Panc1 (cell line): ENCODE measurements around the gene APPL2. TPM values are rescaled to one million over a fixed set of nuclear protein-coding genes. Genes with fewer than 3 reads are reported as not detected.

Experiments
- ATAC-seq: fragments of 200-7000 bp; cut with Tn5 transposase; 2 replicates; pipeline ENCODE4 v1.9.1; 2020; ENCODE audit warnings: mild to moderate bottlenecking, moderate library complexity
- BruUV-seq: library from RNA; stranded (reverse); fragments of 400-500 nt; replicated peaks from 2 replicates; lab custom pipeline; 2021; lab: Mats Ljungman, UMichigan
- CTCF ChIA-PET: fragments of 300-600 bp; sonication (Branson Sonifier 250); formaldehyde crosslinking; loops from one replicate; lab custom pipeline; 2022; ENCODE audit warnings: antibody characterized with exemption; lab: Charles Lee
- POLR2A ChIA-PET: fragments of 300-600 bp; sonication (Branson Sonifier 250); formaldehyde crosslinking; loops from one replicate; lab custom pipeline; 2022; ENCODE audit warnings: antibody characterized with exemption; lab: Charles Lee
- DNase-seq: peaks from one replicate; pipeline ENCODE4 v3.0.0-alpha.2; 2010; ENCODE audit warnings: low read depth, low spot score
- H3K27ac ChIP-seq: 2 replicates; pipeline ENCODE4 v1.5.1; 2011; ENCODE audit warnings: mild to moderate bottlenecking, low read length, inconsistent platforms
- H3K27me3 ChIP-seq: fragments of 200-500 bp; sonication (Bioruptor generic); 2 replicates; pipeline ENCODE4 v1.6.0; 2014; ENCODE audit warnings: low read length, inconsistent platforms; ENCODE audit not compliant: control insufficient read depth, insufficient read depth
- H3K36me3 ChIP-seq: fragments of 200-500 bp; sonication (Bioruptor generic); 2 replicates; pipeline ENCODE4 v1.5.1; 2014; ENCODE audit warnings: inconsistent platforms, mild to moderate bottlenecking, low read length, moderate library complexity; ENCODE audit not compliant: control insufficient read depth, insufficient read depth
- H3K4me1 ChIP-seq: 2 replicates; pipeline ENCODE4 v1.5.1; 2011; ENCODE audit warnings: inconsistent platforms, mild to moderate bottlenecking, low read length, moderate library complexity; ENCODE audit not compliant: control insufficient read depth, insufficient read depth
- H3K4me3 ChIP-seq, 2 experiments: 2 replicates each; pipeline ENCODE4 v1.5.1; 2011 to 2012; ENCODE audit warnings: low read depth in 2 of 2, low read length in 2 of 2, mild to moderate bottlenecking in 2 of 2, inconsistent platforms in 1 of 2, moderate library complexity in 1 of 2
- H3K9me3 ChIP-seq: fragments of 200-500 bp; sonication (Bioruptor generic); 2 replicates; pipeline ENCODE4 v1.5.1; 2014; ENCODE audit warnings: low read depth, mild to moderate bottlenecking, inconsistent platforms, low read length, moderate library complexity; ENCODE audit not compliant: control insufficient read depth, insufficient read depth
- POLR2AphosphoS5 ChIP-seq: IDR thresholded peaks from 2 replicates; pipeline ENCODE4 v1.6.1; 2012; ENCODE audit warnings: mild to moderate bottlenecking, low read depth, low read length, moderate library complexity
- SIN3A ChIP-seq: IDR thresholded peaks from 2 replicates; pipeline ENCODE4 v1.6.1; 2012; ENCODE audit warnings: low read depth, mild to moderate bottlenecking, low read length, moderate library complexity, borderline replicate concordance; ENCODE audit not compliant: insufficient read depth
- TCF7L2 ChIP-seq: IDR thresholded peaks from 2 replicates; pipeline ENCODE4 v1.6.1; 2011; ENCODE audit warnings: mild to moderate bottlenecking, low read depth, low read length, inconsistent platforms
- in situ Hi-C: cut with HindIII; loops from 2 replicates; pipeline ENCODE4 v1.10.0; 2016; ENCODE audit warnings: low sequenced_read_pairs, low pct_unique_long_range_greater_than_20kb
- intact Hi-C: fragments of 100-400 bp; cut with micrococcal nuclease; formaldehyde crosslinking; loops from one replicate; pipeline ENCODE4 v1.10.0; 2022; ENCODE audit not compliant: unreplicated experiment
- total RNA-seq: library from RNA; stranded (reverse); gene quantifications from one replicate; pipeline ENCODE4 v1.2.1, GENCODE V29; 2021; ENCODE audit not compliant: unreplicated experiment
- TF ChIP-seq, protein P1 (sequence below), 2 experiments: IDR thresholded peaks; 2 replicates each; pipeline ENCODE4 v1.6.1; 2011 to 2012; ENCODE audit warnings: low read depth in 2 of 2, control low read depth in 1 of 2, low read length in 1 of 2, mild to moderate bottlenecking in 1 of 2, moderate library complexity in 1 of 2; ENCODE audit not compliant: insufficient read depth in 1 of 2
- TF ChIP-seq, protein P2 (sequence below): fragments of 450-650 bp; IDR thresholded peaks from 2 replicates; pipeline ENCODE4 v1.5.1; 2017; ENCODE audit warnings: mild to moderate bottlenecking

APPL2 gene
- total RNA-seq, 1 experiment from 2014 or later: 21.2 TPM

DNA sequence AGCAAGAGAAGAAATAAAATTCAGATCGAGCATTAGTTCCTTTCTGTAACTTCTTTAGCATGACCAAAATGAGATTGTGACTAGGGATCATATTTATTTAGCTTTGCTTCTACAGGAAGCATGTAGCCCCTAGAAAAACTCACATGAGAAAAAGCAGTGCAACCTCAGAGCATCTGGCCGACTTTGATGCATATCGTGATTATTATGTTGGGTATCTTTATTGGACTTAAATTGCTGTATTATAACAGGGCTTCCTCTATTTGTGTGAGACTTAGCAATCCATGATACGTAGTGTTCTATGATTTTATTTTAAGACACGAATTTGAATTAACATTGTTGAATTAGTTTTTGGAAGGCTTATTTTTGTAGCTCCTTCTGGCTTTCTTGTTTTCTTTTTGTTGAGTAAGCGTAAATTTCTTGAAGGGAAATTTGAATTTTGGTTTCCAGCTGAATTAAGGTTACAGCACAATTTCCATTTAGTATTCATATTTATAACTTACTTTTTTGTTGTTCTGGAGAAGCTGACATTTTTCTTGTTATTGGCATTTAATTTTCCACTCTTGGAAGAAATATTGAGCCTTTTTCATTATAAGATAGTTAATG is 94.6 kb downstream of the APPL2 start:
- CTCF ChIA-PET: no interaction called here
- peaks cover 63% of the 10 kb centered on the region for H3K36me3 ChIP-seq
- intact Hi-C loops: no loop called here

DNA sequence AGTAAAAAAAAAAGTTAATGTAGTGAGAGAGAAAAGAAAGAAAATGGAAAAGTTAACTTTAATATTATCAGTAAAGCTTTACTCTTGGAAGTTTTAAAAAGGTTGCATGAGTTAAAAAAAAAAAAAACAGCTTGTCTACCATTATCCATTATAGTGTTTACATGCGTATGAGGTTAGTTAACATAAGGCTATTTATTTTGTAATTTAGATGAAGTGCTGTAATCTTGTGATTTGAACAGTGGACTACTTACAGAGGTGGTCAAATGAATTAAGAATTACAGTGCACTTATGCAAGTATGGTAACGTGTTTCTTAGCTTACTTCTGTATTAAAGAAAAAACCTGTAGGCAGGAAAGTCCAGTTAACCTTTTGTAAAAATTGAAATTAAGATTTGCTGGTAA is 97.7 kb downstream of the APPL2 start:
- no peaks in the 10 kb centered on the region for H3K27me3 ChIP-seq
- H3K27ac ChIP-seq: no peak overlapping the region
- DNase-seq (no peak), ATAC-seq (no peak)
- H3K36me3 ChIP-seq: peaks cover 47% of the 10 kb centered on the region
- intact Hi-C loops (loop anchor here (10.0 kb wide), 1 partner anchor 217 kb away; no protein-coding TSS in a partner anchor), in situ Hi-C loops (no loop called here)
- no TSS peak for BruUV-seq
- H3K4me3 ChIP-seq: no peak overlapping the region
- no peak for TF ChIP-seq TCF7L2
- TF ChIP-seq, protein P1, sequence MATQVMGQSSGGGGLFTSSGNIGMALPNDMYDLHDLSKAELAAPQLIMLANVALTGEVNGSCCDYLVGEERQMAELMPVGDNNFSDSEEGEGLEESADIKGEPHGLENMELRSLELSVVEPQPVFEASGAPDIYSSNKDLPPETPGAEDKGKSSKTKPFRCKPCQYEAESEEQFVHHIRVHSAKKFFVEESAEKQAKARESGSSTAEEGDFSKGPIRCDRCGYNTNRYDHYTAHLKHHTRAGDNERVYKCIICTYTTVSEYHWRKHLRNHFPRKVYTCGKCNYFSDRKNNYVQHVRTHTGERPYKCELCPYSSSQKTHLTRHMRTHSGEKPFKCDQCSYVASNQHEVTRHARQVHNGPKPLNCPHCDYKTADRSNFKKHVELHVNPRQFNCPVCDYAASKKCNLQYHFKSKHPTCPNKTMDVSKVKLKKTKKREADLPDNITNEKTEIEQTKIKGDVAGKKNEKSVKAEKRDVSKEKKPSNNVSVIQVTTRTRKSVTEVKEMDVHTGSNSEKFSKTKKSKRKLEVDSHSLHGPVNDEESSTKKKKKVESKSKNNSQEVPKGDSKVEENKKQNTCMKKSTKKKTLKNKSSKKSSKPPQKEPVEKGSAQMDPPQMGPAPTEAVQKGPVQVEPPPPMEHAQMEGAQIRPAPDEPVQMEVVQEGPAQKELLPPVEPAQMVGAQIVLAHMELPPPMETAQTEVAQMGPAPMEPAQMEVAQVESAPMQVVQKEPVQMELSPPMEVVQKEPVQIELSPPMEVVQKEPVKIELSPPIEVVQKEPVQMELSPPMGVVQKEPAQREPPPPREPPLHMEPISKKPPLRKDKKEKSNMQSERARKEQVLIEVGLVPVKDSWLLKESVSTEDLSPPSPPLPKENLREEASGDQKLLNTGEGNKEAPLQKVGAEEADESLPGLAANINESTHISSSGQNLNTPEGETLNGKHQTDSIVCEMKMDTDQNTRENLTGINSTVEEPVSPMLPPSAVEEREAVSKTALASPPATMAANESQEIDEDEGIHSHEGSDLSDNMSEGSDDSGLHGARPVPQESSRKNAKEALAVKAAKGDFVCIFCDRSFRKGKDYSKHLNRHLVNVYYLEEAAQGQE (IDR thresholded peaks at IDR 0.05; ENCODE audit: insufficient read depth in 1 of 2, low read depth in 2 of 2, low read length in 1 of 2): no peak
- H3K4me1 ChIP-seq: no peaks in the 10 kb centered on the region
- POLR2A ChIA-PET: interaction anchor here (0.6 kb wide), 1 partner anchor 21 kb away, joined by 4 read pairs; no protein-coding TSS in a partner anchor
- CTCF ChIA-PET: no interaction called here
- H3K9me3 ChIP-seq: no peaks in the 10 kb centered on the region

More for the DNA sequence above, 94.6 kb downstream of the APPL2 start:
- POLR2A ChIA-PET: no interaction called here
- no peak for TF ChIP-seq POLR2AphosphoS5
- TF ChIP-seq SIN3A: no peak
- TF ChIP-seq, protein P2, sequence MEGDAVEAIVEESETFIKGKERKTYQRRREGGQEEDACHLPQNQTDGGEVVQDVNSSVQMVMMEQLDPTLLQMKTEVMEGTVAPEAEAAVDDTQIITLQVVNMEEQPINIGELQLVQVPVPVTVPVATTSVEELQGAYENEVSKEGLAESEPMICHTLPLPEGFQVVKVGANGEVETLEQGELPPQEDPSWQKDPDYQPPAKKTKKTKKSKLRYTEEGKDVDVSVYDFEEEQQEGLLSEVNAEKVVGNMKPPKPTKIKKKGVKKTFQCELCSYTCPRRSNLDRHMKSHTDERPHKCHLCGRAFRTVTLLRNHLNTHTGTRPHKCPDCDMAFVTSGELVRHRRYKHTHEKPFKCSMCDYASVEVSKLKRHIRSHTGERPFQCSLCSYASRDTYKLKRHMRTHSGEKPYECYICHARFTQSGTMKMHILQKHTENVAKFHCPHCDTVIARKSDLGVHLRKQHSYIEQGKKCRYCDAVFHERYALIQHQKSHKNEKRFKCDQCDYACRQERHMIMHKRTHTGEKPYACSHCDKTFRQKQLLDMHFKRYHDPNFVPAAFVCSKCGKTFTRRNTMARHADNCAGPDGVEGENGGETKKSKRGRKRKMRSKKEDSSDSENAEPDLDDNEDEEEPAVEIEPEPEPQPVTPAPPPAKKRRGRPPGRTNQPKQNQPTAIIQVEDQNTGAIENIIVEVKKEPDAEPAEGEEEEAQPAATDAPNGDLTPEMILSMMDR: no peak
- TF ChIP-seq, protein P1 (IDR thresholded peaks at IDR 0.05; ENCODE audit: insufficient read depth in 1 of 2, low read depth in 2 of 2, low read length in 1 of 2): no peak
- TF ChIP-seq TCF7L2: no peak
- no peak for ATAC-seq
- Histone ChIP-seq H3K9me3 (no peaks in the 10 kb centered on the region), H3K4me3 (no peak overlapping the region), H3K27ac (no peak overlapping the region), H3K27me3 (no peaks in the 10 kb centered on the region), H3K4me1 (no peaks in the 10 kb centered on the region)
- DNase-seq: no peak
- in situ Hi-C loops: no loop called here
- BruUV-seq: no TSS peak

Other genes starting within 250 kb of the APPL2 start
- 24.0 TPM for gene NOPCHAP1, start 249.9 kb downstream of the APPL2 start, total RNA-seq
- 2.2 TPM for gene ALDH1L2, start 151.7 kb downstream of the APPL2 start, total RNA-seq
- gene WASHC4, start 128.4 kb downstream of the APPL2 start, total RNA-seq: 44.7 TPM
- gene C12orf75, start 94.5 kb upstream of the APPL2 start, total RNA-seq: 132 TPM